Measurements from ENCODE around the gene THSD7A. TPM values are rescaled to one million over a fixed set of nuclear protein-coding genes. Genes with fewer than 3 reads are reported as not detected.

The THSD7A gene
- total and polyA plus RNA-seq, 8 donors, result 3.7 to 20.8 (median 17.8) TPM

GRCh38 chr7:11605749-11606148, 226.2 kb downstream of the THSD7A start:
- Histone ChIP-seq H3K27ac (no peak overlapping the region), H3K27me3 (no peaks in the 10 kb centered on the region), H3K4me1 (no peaks in the 10 kb centered on the region), H3K9me3 (no peaks in the 10 kb centered on the region), H3K4me3 (no peak overlapping the region), H3K36me3 (no peaks in the 10 kb centered on the region)
- DNase-seq (peak in 1 of 4 donors; percentile 13), ATAC-seq (no peak)
- no peak for TF ChIP-seq CTCF (IDR thresholded peaks at IDR 0.05)
- intact Hi-C loops (cut with DNase I), result no loop called here

GRCh38 chr7:11604505-11604904, 227.5 kb downstream of the THSD7A start:
- intact Hi-C loops (cut with DNase I), result no loop called here
- no peak for TF ChIP-seq CTCF (IDR thresholded peaks at IDR 0.05)
- Histone ChIP-seq H3K27me3 (no peaks in the 10 kb centered on the region), H3K36me3 (no peaks in the 10 kb centered on the region), H3K9me3 (no peaks in the 10 kb centered on the region), H3K4me3 (no peak overlapping the region), H3K27ac (no peak overlapping the region), H3K4me1 (no peaks in the 10 kb centered on the region)
- DNase-seq (no peak), ATAC-seq (no peak)

- no peaks in the 10 kb centered on the region for H3K36me3 ChIP-seq
- TF ChIP-seq CTCF (IDR thresholded peaks at IDR 0.05), result no peak
- ATAC-seq (no peak), DNase-seq (no peak)
- intact Hi-C loops (cut with DNase I), result no loop called here
- no peaks in the 10 kb centered on the region for H3K4me1 ChIP-seq
- H3K4me3 ChIP-seq, result no peak overlapping the region
- no peaks in the 10 kb centered on the region for H3K27me3 ChIP-seq
- no peak overlapping the region for H3K27ac ChIP-seq
- H3K9me3 ChIP-seq, result peaks cover 0 to 5% of the 10 kb centered on the region in 2 donors
Measured at GRCh38 chr7:11601761-11602160, 230.2 kb downstream of the THSD7A start.

- H3K4me1 ChIP-seq, result peaks cover 0 to 5% of the 10 kb centered on the region in 2 donors
- ATAC-seq (no peak), DNase-seq (no peak)
- H3K27me3 ChIP-seq, result no peaks in the 10 kb centered on the region
- H3K9me3 ChIP-seq, result no peaks in the 10 kb centered on the region
- intact Hi-C loops (cut with DNase I), result no loop called here
- no peak overlapping the region for H3K27ac ChIP-seq
- TF ChIP-seq CTCF (IDR thresholded peaks at IDR 0.05), result no peak
- H3K36me3 ChIP-seq, result no peaks in the 10 kb centered on the region
- no peak overlapping the region for H3K4me3 ChIP-seq
Measured at GRCh38 chr7:11593322-11593721, 238.7 kb downstream of the THSD7A start.

GRCh38 chr7:11592699-11593098, 239.3 kb downstream of the THSD7A start:
- Histone ChIP-seq H3K36me3 (no peaks in the 10 kb centered on the region), H3K4me3 (no peak overlapping the region), H3K27me3 (no peaks in the 10 kb centered on the region), H3K27ac (no peak overlapping the region), H3K4me1 (peaks cover 0 to 5% of the 10 kb centered on the region in 2 donors), H3K9me3 (no peaks in the 10 kb centered on the region)
- no peak for ATAC-seq
- TF ChIP-seq CTCF (IDR thresholded peaks at IDR 0.05), result no peak
- intact Hi-C loops (cut with DNase I), result no loop called here
- no peak for DNase-seq
